ENCODE measurements around the gene HELZ. TPM values are rescaled to one million over a fixed set of nuclear protein-coding genes. Genes with fewer than 3 reads are reported as not detected.
"Not testable (repeated sequence)": the region's sequence is repeated elsewhere in the genome, so short reads cannot be mapped to it uniquely, and the experiment has no call there.

HELZ gene
- polyA plus RNA-seq, 2 donors = 2.1 to 3.9 TPM

- H3K4me3 ChIP-seq (ENCODE audit: low read depth in 1 of 2, low read length in 2 of 2); H3K9me3 ChIP-seq (ENCODE audit: control insufficient read depth in 2 of 2, insufficient read depth in 1 of 2, low read depth in 1 of 2, low read length in 1 of 2); H3K4me1 ChIP-seq (ENCODE audit: control insufficient read depth in 2 of 2, insufficient read depth in 2 of 2, low read length in 1 of 2); H3K36me3 ChIP-seq (ENCODE audit: control insufficient read depth in 2 of 2, insufficient read depth in 2 of 2, low read length in 1 of 2); H3K27me3 ChIP-seq (ENCODE audit: control insufficient read depth in 1 of 2, insufficient read depth in 2 of 2, low read length in 2 of 2); H3K27ac ChIP-seq (ENCODE audit: low read depth in 2 of 2, low read length in 1 of 2): not testable (repeated sequence)
- WGBS, 2 donors = 90 to 92% methylated on average over 5 of the region's 5 CpGs
Observed at GRCh38 chr17:67041119-67041518, 203.9 kb downstream of the HELZ start.

GRCh38 chr17:67040652-67041051, 204.3 kb downstream of the HELZ start:
- Histone ChIP-seq H3K27me3 (ENCODE audit: control insufficient read depth in 1 of 2, insufficient read depth in 2 of 2, low read length in 2 of 2) (no peaks in the 10 kb centered on the region), H3K9me3 (ENCODE audit: control insufficient read depth in 2 of 2, insufficient read depth in 1 of 2, low read depth in 1 of 2, low read length in 1 of 2) (no peaks in the 10 kb centered on the region), H3K4me1 (ENCODE audit: control insufficient read depth in 2 of 2, insufficient read depth in 2 of 2, low read length in 1 of 2) (peaks cover 0 to 2% of the 10 kb centered on the region in 2 donors), H3K4me3 (ENCODE audit: low read depth in 1 of 2, low read length in 2 of 2) (no peak overlapping the region), H3K36me3 (ENCODE audit: control insufficient read depth in 2 of 2, insufficient read depth in 2 of 2, low read length in 1 of 2) (no peaks in the 10 kb centered on the region), H3K27ac (ENCODE audit: low read depth in 2 of 2, low read length in 1 of 2) (no peak overlapping the region)
- WGBS, 2 donors = 89% methylated on average over 6 of the region's 6 CpGs

GRCh38 chr17:67038861-67039365, 206.1 kb downstream of the HELZ start:
- peaks cover 0 to 2% of the 10 kb centered on the region in 2 donors for H3K4me1 ChIP-seq (ENCODE audit: control insufficient read depth in 2 of 2, insufficient read depth in 2 of 2, low read length in 1 of 2)
- no peaks in the 10 kb centered on the region for H3K27me3 ChIP-seq (ENCODE audit: control insufficient read depth in 1 of 2, insufficient read depth in 2 of 2, low read length in 2 of 2)
- WGBS, 2 donors = 45 to 51% methylated on average over 5 of the region's 5 CpGs
- H3K4me3 ChIP-seq (ENCODE audit: low read depth in 1 of 2, low read length in 2 of 2) = no peak overlapping the region
- H3K36me3 ChIP-seq (ENCODE audit: control insufficient read depth in 2 of 2, insufficient read depth in 2 of 2, low read length in 1 of 2) = no peaks in the 10 kb centered on the region
- no peak overlapping the region for H3K27ac ChIP-seq (ENCODE audit: low read depth in 2 of 2, low read length in 1 of 2)
- H3K9me3 ChIP-seq (ENCODE audit: control insufficient read depth in 2 of 2, insufficient read depth in 1 of 2, low read depth in 1 of 2, low read length in 1 of 2) = no peaks in the 10 kb centered on the region

GRCh38 chr17:67035131-67036083, 209.6 kb downstream of the HELZ start:
- H3K27ac ChIP-seq (ENCODE audit: low read depth in 2 of 2, low read length in 1 of 2) = no peak overlapping the region
- H3K4me1 ChIP-seq (ENCODE audit: control insufficient read depth in 2 of 2, insufficient read depth in 2 of 2, low read length in 1 of 2) = no peaks in the 10 kb centered on the region
- WGBS, 2 donors = 79 to 84% methylated on average over 11 of the region's 11 CpGs
- H3K4me3 ChIP-seq (ENCODE audit: low read depth in 1 of 2, low read length in 2 of 2) = no peak overlapping the region
- no peaks in the 10 kb centered on the region for H3K9me3 ChIP-seq (ENCODE audit: control insufficient read depth in 2 of 2, insufficient read depth in 1 of 2, low read depth in 1 of 2, low read length in 1 of 2)
- H3K27me3 ChIP-seq (ENCODE audit: control insufficient read depth in 1 of 2, insufficient read depth in 2 of 2, low read length in 2 of 2) = no peaks in the 10 kb centered on the region
- no peaks in the 10 kb centered on the region for H3K36me3 ChIP-seq (ENCODE audit: control insufficient read depth in 2 of 2, insufficient read depth in 2 of 2, low read length in 1 of 2)

GRCh38 chr17:67033613-67034012, 211.4 kb downstream of the HELZ start:
- no peak overlapping the region for H3K27ac ChIP-seq (ENCODE audit: low read depth in 2 of 2, low read length in 1 of 2)
- H3K36me3 ChIP-seq (ENCODE audit: control insufficient read depth in 2 of 2, insufficient read depth in 2 of 2, low read length in 1 of 2) = no peaks in the 10 kb centered on the region
- no peaks in the 10 kb centered on the region for H3K9me3 ChIP-seq (ENCODE audit: control insufficient read depth in 2 of 2, insufficient read depth in 1 of 2, low read depth in 1 of 2, low read length in 1 of 2)
- H3K4me1 ChIP-seq (ENCODE audit: control insufficient read depth in 2 of 2, insufficient read depth in 2 of 2, low read length in 1 of 2) = no peaks in the 10 kb centered on the region
- 92 to 95% methylated on average over 9 of the region's 9 CpGs for WGBS, 2 donors
- no peak overlapping the region for H3K4me3 ChIP-seq (ENCODE audit: low read depth in 1 of 2, low read length in 2 of 2)
- H3K27me3 ChIP-seq (ENCODE audit: control insufficient read depth in 1 of 2, insufficient read depth in 2 of 2, low read length in 2 of 2) = no peaks in the 10 kb centered on the region

GRCh38 chr17:67032985-67033384, 212.0 kb downstream of the HELZ start:
- Histone ChIP-seq H3K9me3 (ENCODE audit: control insufficient read depth in 2 of 2, insufficient read depth in 1 of 2, low read depth in 1 of 2, low read length in 1 of 2) (no peaks in the 10 kb centered on the region), H3K27me3 (ENCODE audit: control insufficient read depth in 1 of 2, insufficient read depth in 2 of 2, low read length in 2 of 2) (no peaks in the 10 kb centered on the region), H3K36me3 (ENCODE audit: control insufficient read depth in 2 of 2, insufficient read depth in 2 of 2, low read length in 1 of 2) (no peaks in the 10 kb centered on the region), H3K4me3 (ENCODE audit: low read depth in 1 of 2, low read length in 2 of 2) (no peak overlapping the region), H3K27ac (ENCODE audit: low read depth in 2 of 2, low read length in 1 of 2) (no peak overlapping the region), H3K4me1 (ENCODE audit: control insufficient read depth in 2 of 2, insufficient read depth in 2 of 2, low read length in 1 of 2) (no peaks in the 10 kb centered on the region)
- WGBS, 2 donors = 91 to 92% methylated on average over 13 of the region's 13 CpGs

GRCh38 chr17:67032382-67032781, 212.6 kb downstream of the HELZ start:
- Histone ChIP-seq H3K36me3 (ENCODE audit: control insufficient read depth in 2 of 2, insufficient read depth in 2 of 2, low read length in 1 of 2) (no peaks in the 10 kb centered on the region), H3K4me3 (ENCODE audit: low read depth in 1 of 2, low read length in 2 of 2) (no peak overlapping the region), H3K27me3 (ENCODE audit: control insufficient read depth in 1 of 2, insufficient read depth in 2 of 2, low read length in 2 of 2) (no peaks in the 10 kb centered on the region), H3K9me3 (ENCODE audit: control insufficient read depth in 2 of 2, insufficient read depth in 1 of 2, low read depth in 1 of 2, low read length in 1 of 2) (no peaks in the 10 kb centered on the region), H3K27ac (ENCODE audit: low read depth in 2 of 2, low read length in 1 of 2) (no peak overlapping the region), H3K4me1 (ENCODE audit: control insufficient read depth in 2 of 2, insufficient read depth in 2 of 2, low read length in 1 of 2) (no peaks in the 10 kb centered on the region)
- 90 to 93% methylated on average over 14 of the region's 14 CpGs for WGBS, 2 donors

GRCh38 chr17:67030641-67031040, 214.4 kb downstream of the HELZ start:
- Histone ChIP-seq H3K4me1 (ENCODE audit: control insufficient read depth in 2 of 2, insufficient read depth in 2 of 2, low read length in 1 of 2) (no peaks in the 10 kb centered on the region), H3K9me3 (ENCODE audit: control insufficient read depth in 2 of 2, insufficient read depth in 1 of 2, low read depth in 1 of 2, low read length in 1 of 2) (no peaks in the 10 kb centered on the region), H3K4me3 (ENCODE audit: low read depth in 1 of 2, low read length in 2 of 2) (no peak overlapping the region), H3K36me3 (ENCODE audit: control insufficient read depth in 2 of 2, insufficient read depth in 2 of 2, low read length in 1 of 2) (no peaks in the 10 kb centered on the region), H3K27ac (ENCODE audit: low read depth in 2 of 2, low read length in 1 of 2) (no peak overlapping the region), H3K27me3 (ENCODE audit: control insufficient read depth in 1 of 2, insufficient read depth in 2 of 2, low read length in 2 of 2) (no peaks in the 10 kb centered on the region)
- 88 to 89% methylated on average over 21 of the region's 21 CpGs for WGBS, 2 donors

GRCh38 chr17:67027031-67027628, 217.9 kb downstream of the HELZ start:
- H3K36me3 ChIP-seq (ENCODE audit: control insufficient read depth in 2 of 2, insufficient read depth in 2 of 2, low read length in 1 of 2) = no peaks in the 10 kb centered on the region
- no peaks in the 10 kb centered on the region for H3K9me3 ChIP-seq (ENCODE audit: control insufficient read depth in 2 of 2, insufficient read depth in 1 of 2, low read depth in 1 of 2, low read length in 1 of 2)
- H3K4me1 ChIP-seq (ENCODE audit: control insufficient read depth in 2 of 2, insufficient read depth in 2 of 2, low read length in 1 of 2) = peaks cover 0 to 4% of the 10 kb centered on the region in 2 donors
- 82 to 83% methylated on average over 12 of the region's 12 CpGs for WGBS, 2 donors
- no peaks in the 10 kb centered on the region for H3K27me3 ChIP-seq (ENCODE audit: control insufficient read depth in 1 of 2, insufficient read depth in 2 of 2, low read length in 2 of 2)
- no peak overlapping the region for H3K27ac ChIP-seq (ENCODE audit: low read depth in 2 of 2, low read length in 1 of 2)
- H3K4me3 ChIP-seq (ENCODE audit: low read depth in 1 of 2, low read length in 2 of 2) = no peak overlapping the region

All from esophagus (tissue), 2 donors.